ENCODE data around the gene CTAG1B.
"Not testable (repeated sequence)": the region's sequence is repeated elsewhere in the genome, so short reads cannot be mapped to it uniquely, and the experiment has no call there.

DNA sequence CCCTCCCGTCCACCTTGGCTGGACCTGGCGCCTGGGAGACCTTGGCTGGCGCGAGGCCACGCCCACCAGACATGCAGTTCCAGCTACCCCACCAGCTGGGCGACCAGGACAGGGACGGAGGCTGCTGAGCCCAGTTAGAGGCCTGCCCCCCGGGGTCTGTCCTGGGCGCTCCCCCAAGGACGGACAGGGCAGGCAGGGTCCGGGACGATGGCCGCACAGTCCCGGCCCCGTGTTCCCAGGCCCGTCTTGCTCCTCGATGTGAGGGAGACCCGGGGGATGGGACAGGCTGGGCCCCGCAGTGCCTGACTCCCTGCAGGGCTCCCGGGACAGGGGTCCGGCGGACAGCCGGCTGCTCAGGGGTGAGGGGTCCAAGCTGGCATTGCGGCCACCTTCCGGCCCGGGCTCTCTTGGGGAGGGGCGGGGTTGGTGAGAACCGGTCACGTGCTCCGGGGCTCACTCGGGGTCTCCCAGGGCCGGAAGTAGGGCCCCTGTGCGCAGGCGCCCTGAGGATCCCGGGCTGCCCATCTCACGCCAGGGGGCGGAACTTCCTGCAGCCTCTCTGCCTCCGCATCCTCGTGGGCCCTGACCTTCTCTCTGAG lies 34.4 kb downstream of the CTAG1B start, which contains the start of gene CTAG1A:
- TF ChIP-seq, protein P1, sequence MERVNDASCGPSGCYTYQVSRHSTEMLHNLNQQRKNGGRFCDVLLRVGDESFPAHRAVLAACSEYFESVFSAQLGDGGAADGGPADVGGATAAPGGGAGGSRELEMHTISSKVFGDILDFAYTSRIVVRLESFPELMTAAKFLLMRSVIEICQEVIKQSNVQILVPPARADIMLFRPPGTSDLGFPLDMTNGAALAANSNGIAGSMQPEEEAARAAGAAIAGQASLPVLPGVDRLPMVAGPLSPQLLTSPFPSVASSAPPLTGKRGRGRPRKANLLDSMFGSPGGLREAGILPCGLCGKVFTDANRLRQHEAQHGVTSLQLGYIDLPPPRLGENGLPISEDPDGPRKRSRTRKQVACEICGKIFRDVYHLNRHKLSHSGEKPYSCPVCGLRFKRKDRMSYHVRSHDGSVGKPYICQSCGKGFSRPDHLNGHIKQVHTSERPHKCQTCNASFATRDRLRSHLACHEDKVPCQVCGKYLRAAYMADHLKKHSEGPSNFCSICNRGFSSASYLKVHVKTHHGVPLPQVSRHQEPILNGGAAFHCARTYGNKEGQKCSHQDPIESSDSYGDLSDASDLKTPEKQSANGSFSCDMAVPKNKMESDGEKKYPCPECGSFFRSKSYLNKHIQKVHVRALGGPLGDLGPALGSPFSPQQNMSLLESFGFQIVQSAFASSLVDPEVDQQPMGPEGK (CRISPR knock-in tag; IDR thresholded peaks at IDR 0.05; ENCODE audit: borderline replicate concordance) = not testable (repeated sequence)
- TF ChIP-seq TCF4 (CRISPR knock-in tag; IDR thresholded peaks at IDR 0.05; ENCODE audit: borderline replicate concordance); ZFP30 (CRISPR knock-in tag; IDR thresholded peaks at IDR 0.05); ZNF70 (CRISPR knock-in tag; IDR thresholded peaks at IDR 0.05); ARNTL (CRISPR knock-in tag; IDR thresholded peaks at IDR 0.05; ENCODE audit: borderline replicate concordance, low read depth); RARB (CRISPR knock-in tag; IDR thresholded peaks at IDR 0.05); BACH2 (CRISPR knock-in tag; IDR thresholded peaks at IDR 0.05; ENCODE audit: borderline replicate concordance); CSDC2 (CRISPR knock-in tag; IDR thresholded peaks at IDR 0.05); ZFP3 (CRISPR knock-in tag; IDR thresholded peaks at IDR 0.05); SNAI2 (CRISPR knock-in tag; IDR thresholded peaks at IDR 0.05): not testable (repeated sequence)
- TF ChIP-seq, protein P2, sequence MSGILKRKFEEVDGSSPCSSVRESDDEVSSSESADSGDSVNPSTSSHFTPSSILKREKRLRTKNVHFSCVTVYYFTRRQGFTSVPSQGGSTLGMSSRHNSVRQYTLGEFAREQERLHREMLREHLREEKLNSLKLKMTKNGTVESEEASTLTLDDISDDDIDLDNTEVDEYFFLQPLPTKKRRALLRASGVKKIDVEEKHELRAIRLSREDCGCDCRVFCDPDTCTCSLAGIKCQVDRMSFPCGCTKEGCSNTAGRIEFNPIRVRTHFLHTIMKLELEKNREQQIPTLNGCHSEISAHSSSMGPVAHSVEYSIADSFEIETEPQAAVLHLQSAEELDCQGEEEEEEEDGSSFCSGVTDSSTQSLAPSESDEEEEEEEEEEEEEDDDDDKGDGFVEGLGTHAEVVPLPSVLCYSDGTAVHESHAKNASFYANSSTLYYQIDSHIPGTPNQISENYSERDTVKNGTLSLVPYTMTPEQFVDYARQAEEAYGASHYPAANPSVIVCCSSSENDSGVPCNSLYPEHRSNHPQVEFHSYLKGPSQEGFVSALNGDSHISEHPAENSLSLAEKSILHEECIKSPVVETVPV (CRISPR knock-in tag; IDR thresholded peaks at IDR 0.05) = not testable (repeated sequence)
- TF ChIP-seq, protein P3, sequence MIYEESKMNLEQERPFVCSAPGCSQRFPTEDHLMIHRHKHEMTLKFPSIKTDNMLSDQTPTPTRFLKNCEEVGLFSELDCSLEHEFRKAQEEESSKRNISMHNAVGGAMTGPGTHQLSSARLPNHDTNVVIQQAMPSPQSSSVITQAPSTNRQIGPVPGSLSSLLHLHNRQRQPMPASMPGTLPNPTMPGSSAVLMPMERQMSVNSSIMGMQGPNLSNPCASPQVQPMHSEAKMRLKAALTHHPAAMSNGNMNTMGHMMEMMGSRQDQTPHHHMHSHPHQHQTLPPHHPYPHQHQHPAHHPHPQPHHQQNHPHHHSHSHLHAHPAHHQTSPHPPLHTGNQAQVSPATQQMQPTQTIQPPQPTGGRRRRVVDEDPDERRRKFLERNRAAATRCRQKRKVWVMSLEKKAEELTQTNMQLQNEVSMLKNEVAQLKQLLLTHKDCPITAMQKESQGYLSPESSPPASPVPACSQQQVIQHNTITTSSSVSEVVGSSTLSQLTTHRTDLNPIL (CRISPR knock-in tag; IDR thresholded peaks at IDR 0.05; ENCODE audit: low read depth) = not testable (repeated sequence)
- TF ChIP-seq, protein P4, sequence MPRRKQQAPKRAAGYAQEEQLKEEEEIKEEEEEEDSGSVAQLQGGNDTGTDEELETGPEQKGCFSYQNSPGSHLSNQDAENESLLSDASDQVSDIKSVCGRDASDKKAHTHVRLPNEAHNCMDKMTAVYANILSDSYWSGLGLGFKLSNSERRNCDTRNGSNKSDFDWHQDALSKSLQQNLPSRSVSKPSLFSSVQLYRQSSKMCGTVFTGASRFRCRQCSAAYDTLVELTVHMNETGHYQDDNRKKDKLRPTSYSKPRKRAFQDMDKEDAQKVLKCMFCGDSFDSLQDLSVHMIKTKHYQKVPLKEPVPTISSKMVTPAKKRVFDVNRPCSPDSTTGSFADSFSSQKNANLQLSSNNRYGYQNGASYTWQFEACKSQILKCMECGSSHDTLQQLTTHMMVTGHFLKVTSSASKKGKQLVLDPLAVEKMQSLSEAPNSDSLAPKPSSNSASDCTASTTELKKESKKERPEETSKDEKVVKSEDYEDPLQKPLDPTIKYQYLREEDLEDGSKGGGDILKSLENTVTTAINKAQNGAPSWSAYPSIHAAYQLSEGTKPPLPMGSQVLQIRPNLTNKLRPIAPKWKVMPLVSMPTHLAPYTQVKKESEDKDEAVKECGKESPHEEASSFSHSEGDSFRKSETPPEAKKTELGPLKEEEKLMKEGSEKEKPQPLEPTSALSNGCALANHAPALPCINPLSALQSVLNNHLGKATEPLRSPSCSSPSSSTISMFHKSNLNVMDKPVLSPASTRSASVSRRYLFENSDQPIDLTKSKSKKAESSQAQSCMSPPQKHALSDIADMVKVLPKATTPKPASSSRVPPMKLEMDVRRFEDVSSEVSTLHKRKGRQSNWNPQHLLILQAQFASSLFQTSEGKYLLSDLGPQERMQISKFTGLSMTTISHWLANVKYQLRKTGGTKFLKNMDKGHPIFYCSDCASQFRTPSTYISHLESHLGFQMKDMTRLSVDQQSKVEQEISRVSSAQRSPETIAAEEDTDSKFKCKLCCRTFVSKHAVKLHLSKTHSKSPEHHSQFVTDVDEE (CRISPR knock-in tag; IDR thresholded peaks at IDR 0.05) = not testable (repeated sequence)
